ENCODE data around the gene PRSS58.

Gene PRSS58

DNA sequence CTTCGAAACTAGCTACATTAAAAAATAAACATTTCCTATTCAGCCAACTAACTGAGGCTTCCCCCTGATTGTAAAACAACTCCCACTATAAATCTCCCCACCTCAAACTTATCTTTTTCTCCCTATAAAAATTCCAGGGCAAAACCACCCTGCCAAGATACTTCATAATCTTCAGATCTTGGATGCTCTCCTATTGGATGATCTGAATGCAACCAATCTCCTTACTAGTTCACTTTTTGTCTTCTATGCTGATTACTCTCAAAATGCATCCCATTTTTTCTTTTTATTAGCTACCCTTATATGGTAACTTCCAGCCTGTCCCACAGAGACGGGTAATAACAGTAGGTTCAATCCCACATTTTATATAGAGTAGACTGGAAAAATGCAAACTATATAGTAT is 15.0 kb upstream of the PRSS58 start:
- CTCF ChIA-PET: interaction anchor here (0.6 to 0.7 kb wide), 2 partner anchors 8 to 87 kb away, joined by 3 to 6 read pairs; no protein-coding TSS in a partner anchor
- no peak for DNase-seq (ENCODE audit: extremely low spot score)
- TF ChIP-seq L3MBTL2 (conservative IDR thresholded peaks at IDR 0.05): no peak
- no peak for TF ChIP-seq LEF1 (IDR thresholded peaks at IDR 0.05; ENCODE audit: borderline replicate concordance)
- no peak for TF ChIP-seq FOXM1 (IDR thresholded peaks at IDR 0.05; ENCODE audit: borderline replicate concordance)
- TF ChIP-seq TARDBP (IDR thresholded peaks at IDR 0.05): no peak
- TF ChIP-seq SUZ12 (IDR thresholded peaks at IDR 0.05): no peak
- no peak for TF ChIP-seq FOXA1 (IDR thresholded peaks at IDR 0.05)
- no peak for TF ChIP-seq CTBP1 (IDR thresholded peaks at IDR 0.05; ENCODE audit: borderline replicate concordance)
- TF ChIP-seq HDGF (IDR thresholded peaks at IDR 0.05; ENCODE audit: borderline replicate concordance): no peak
- TF ChIP-seq, protein P1, sequence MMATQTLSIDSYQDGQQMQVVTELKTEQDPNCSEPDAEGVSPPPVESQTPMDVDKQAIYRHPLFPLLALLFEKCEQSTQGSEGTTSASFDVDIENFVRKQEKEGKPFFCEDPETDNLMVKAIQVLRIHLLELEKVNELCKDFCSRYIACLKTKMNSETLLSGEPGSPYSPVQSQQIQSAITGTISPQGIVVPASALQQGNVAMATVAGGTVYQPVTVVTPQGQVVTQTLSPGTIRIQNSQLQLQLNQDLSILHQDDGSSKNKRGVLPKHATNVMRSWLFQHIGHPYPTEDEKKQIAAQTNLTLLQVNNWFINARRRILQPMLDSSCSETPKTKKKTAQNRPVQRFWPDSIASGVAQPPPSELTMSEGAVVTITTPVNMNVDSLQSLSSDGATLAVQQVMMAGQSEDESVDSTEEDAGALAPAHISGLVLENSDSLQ (IDR thresholded peaks at IDR 0.05): no peak
- TF ChIP-seq ARNT (IDR thresholded peaks at IDR 0.05): no peak
- no peak for TF ChIP-seq SP1 (IDR thresholded peaks at IDR 0.05)
- TF ChIP-seq NFRKB (IDR thresholded peaks at IDR 0.05): no peak
- TF ChIP-seq ELF4 (IDR thresholded peaks at IDR 0.05): no peak
- no peak for TF ChIP-seq FOXK2 (IDR thresholded peaks at IDR 0.05)
- no peak for TF ChIP-seq BHLHE40 (IDR thresholded peaks at IDR 0.05; ENCODE audit: borderline replicate concordance)
- TF ChIP-seq ZNF384 (IDR thresholded peaks at IDR 0.05): no peak
- POLR2A ChIA-PET: no interaction called here

DNA sequence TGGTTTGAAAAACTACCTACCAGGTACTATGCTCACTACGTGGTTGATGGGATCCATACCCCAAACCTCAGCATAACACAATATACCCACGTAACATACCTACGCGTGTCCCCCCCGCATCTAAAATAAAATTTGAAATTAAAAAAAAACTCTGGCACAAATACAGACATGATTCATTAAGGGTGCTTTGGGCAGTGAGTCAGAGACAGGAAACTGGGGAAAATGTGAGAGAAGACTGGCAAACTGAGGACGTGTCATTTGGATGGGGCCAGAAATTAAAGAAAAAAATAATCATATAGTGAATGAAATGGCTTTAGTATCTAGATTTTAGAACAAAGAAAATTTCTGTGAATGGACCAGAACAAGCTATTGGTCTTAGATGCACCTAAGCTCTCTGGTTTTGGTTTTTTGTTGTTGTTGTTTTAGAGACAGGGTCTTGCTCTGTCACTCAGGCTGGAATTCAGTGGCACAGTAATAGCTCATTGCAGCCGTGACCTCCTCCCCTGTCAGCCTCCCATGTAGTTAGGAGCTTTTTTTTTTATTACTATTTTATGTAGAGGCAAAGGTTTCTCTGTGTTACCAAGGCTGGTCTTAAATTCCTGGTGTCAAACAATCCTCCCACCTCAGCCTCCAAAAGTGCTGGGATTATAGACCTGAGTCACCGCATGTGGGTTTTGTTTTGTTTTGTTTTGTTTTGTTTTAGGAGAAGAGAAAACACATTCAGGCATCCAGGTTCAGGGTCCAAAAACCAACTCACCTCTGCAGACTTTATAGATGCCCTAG is 5.9 kb upstream of the PRSS58 start:
- CTCF ChIA-PET: interaction anchor here (0.8 kb wide), 1 partner anchor 10 kb away, joined by 3 read pairs; no protein-coding TSS in a partner anchor
- POLR2A ChIA-PET: no interaction called here
- no peak for DNase-seq (ENCODE audit: extremely low spot score)
- TF ChIP-seq TARDBP (IDR thresholded peaks at IDR 0.05) (no peak), HDGF (IDR thresholded peaks at IDR 0.05; ENCODE audit: borderline replicate concordance) (no peak), SUZ12 (IDR thresholded peaks at IDR 0.05) (no peak), FOXK2 (IDR thresholded peaks at IDR 0.05) (no peak), FOXM1 (IDR thresholded peaks at IDR 0.05; ENCODE audit: borderline replicate concordance) (no peak), CTBP1 (IDR thresholded peaks at IDR 0.05; ENCODE audit: borderline replicate concordance) (no peak), SP1 (IDR thresholded peaks at IDR 0.05) (no peak), L3MBTL2 (conservative IDR thresholded peaks at IDR 0.05) (no peak), LEF1 (IDR thresholded peaks at IDR 0.05; ENCODE audit: borderline replicate concordance) (no peak)
- TF ChIP-seq, protein P1 (IDR thresholded peaks at IDR 0.05): no peak

DNA sequence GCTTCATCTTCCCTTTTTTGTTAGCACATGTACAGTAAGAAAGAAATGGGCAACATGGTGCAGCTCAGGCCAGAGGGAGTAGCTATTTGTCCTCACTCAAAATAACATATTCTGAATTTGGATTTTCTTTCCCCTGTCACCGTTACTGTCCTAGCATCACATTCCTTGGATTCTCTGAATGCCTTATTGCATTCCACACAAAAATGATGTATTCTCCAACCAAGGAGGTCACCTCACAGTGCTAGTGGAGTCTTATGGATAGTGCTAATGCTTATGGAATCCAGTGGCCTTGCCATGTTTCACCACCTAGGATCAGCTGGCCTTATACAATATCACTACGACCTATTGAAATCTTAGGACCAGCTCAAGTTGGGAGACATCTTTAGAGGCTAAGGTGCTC is 7.2 kb downstream of the PRSS58 start:
- DNase-seq (ENCODE audit: extremely low spot score): no peak
- ChIA-PET POLR2A (no interaction called here), CTCF (interaction anchor here (0.6 to 1.2 kb wide), 2 partner anchors 48 to 475 kb away, joined by 3 to 4 read pairs; no protein-coding TSS in a partner anchor)
- TF ChIP-seq ZNF384 (IDR thresholded peaks at IDR 0.05): no peak
- no peak for TF ChIP-seq SP1 (IDR thresholded peaks at IDR 0.05)
- no peak for TF ChIP-seq FOXM1 (IDR thresholded peaks at IDR 0.05; ENCODE audit: borderline replicate concordance)
- no peak for TF ChIP-seq ELF4 (IDR thresholded peaks at IDR 0.05)
- no peak for TF ChIP-seq FOXK2 (IDR thresholded peaks at IDR 0.05)
- no peak for TF ChIP-seq NFRKB (IDR thresholded peaks at IDR 0.05)
- no peak for TF ChIP-seq FOXA1 (IDR thresholded peaks at IDR 0.05)
- no peak for TF ChIP-seq LEF1 (IDR thresholded peaks at IDR 0.05; ENCODE audit: borderline replicate concordance)
- TF ChIP-seq CTBP1 (IDR thresholded peaks at IDR 0.05; ENCODE audit: borderline replicate concordance): no peak
- TF ChIP-seq TARDBP (IDR thresholded peaks at IDR 0.05): no peak
- no peak for TF ChIP-seq BHLHE40 (IDR thresholded peaks at IDR 0.05; ENCODE audit: borderline replicate concordance)
- no peak for TF ChIP-seq ARNT (IDR thresholded peaks at IDR 0.05)
- TF ChIP-seq SUZ12 (IDR thresholded peaks at IDR 0.05): no peak
- no peak for TF ChIP-seq L3MBTL2 (conservative IDR thresholded peaks at IDR 0.05)
- TF ChIP-seq HDGF (IDR thresholded peaks at IDR 0.05; ENCODE audit: borderline replicate concordance): no peak
- TF ChIP-seq, protein P1 (IDR thresholded peaks at IDR 0.05): no peak

DNA sequence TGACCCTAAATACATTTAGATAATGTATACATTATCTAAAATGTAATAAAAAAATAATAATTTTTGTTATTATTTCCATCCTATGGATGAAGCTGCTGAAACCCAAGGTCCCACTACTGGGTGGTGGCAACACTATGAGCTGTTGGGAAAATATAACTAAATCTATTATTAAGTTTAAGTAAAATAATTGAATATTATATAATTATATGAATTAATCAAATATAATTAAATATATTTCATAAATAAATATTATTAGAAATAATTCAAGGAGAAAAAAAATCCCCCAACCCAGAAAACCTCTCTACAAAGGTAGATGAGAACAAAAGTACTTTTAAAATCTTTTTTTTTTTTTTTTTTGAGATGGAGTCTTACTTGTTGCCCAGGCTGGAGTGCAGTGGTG is 7.9 kb downstream of the PRSS58 start:
- ChIA-PET POLR2A (no interaction called here), CTCF (interaction anchor here (0.6 to 1.2 kb wide), 3 partner anchors 48 to 476 kb away, joined by 3 to 4 read pairs (median 3); no protein-coding TSS in a partner anchor)
- no peak for TF ChIP-seq HDGF (IDR thresholded peaks at IDR 0.05; ENCODE audit: borderline replicate concordance)
- no peak for TF ChIP-seq NFRKB (IDR thresholded peaks at IDR 0.05)
- TF ChIP-seq FOXM1 (IDR thresholded peaks at IDR 0.05; ENCODE audit: borderline replicate concordance): no peak
- no peak for TF ChIP-seq LEF1 (IDR thresholded peaks at IDR 0.05; ENCODE audit: borderline replicate concordance)
- TF ChIP-seq L3MBTL2 (conservative IDR thresholded peaks at IDR 0.05): no peak
- no peak for TF ChIP-seq FOXK2 (IDR thresholded peaks at IDR 0.05)
- no peak for TF ChIP-seq ARNT (IDR thresholded peaks at IDR 0.05)
- no peak for TF ChIP-seq BHLHE40 (IDR thresholded peaks at IDR 0.05; ENCODE audit: borderline replicate concordance)
- TF ChIP-seq, protein P1 (IDR thresholded peaks at IDR 0.05): no peak
- no peak for TF ChIP-seq SP1 (IDR thresholded peaks at IDR 0.05)
- TF ChIP-seq TARDBP (IDR thresholded peaks at IDR 0.05): no peak
- TF ChIP-seq ELF4 (IDR thresholded peaks at IDR 0.05): no peak
- no peak for TF ChIP-seq FOXA1 (IDR thresholded peaks at IDR 0.05)
- TF ChIP-seq ZNF384 (IDR thresholded peaks at IDR 0.05): no peak
- TF ChIP-seq CTBP1 (IDR thresholded peaks at IDR 0.05; ENCODE audit: borderline replicate concordance): no peak
- DNase-seq (ENCODE audit: extremely low spot score): no peak

All from HEK293T (cell line).